EH (cell line): ENCODE results near the gene KNL1.
"Not testable (repeated sequence)": the region's sequence is repeated elsewhere in the genome, so short reads cannot be mapped to it uniquely, and the experiment has no call there.

Experiments used
- DNase-seq: peaks from one replicate; pipeline ENCODE4 v3.0.0-alpha.2; 2015; ENCODE audit warnings: low read depth

Gene KNL1

GRCh38 chr15:40581796-40582195 lies 12.3 kb upstream of the KNL1 start:
- not testable (repeated sequence) for DNase-seq

DNA sequence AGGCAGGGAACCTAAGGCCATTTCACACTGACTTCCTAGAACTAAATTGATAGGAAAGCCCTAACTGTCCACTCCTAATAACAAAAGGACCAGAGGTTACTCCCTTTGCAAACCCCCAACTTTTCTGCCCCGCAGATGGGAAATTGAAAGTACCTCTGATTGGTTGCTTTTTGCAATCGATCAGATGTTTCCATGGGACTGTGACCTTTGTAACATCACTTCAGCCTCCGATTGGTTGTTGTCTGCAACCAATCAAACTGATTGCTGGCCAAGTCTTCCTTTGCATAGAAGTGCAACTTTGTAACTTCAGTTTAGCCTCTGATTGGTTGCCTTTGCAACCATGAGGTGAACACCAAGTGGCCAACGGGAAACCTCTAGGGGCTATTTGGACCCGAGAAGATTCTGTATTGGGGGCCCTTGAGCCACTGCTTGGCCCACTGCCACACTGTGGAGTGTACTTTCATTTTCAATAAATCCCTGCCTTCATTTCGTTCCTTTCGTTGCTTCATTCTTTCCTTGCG lies 11.3 kb upstream of the KNL1 start:
- no peak for DNase-seq

GRCh38 chr15:40584191-40584590 lies 9.9 kb upstream of the KNL1 start:
- DNase-seq = no peak

DNA sequence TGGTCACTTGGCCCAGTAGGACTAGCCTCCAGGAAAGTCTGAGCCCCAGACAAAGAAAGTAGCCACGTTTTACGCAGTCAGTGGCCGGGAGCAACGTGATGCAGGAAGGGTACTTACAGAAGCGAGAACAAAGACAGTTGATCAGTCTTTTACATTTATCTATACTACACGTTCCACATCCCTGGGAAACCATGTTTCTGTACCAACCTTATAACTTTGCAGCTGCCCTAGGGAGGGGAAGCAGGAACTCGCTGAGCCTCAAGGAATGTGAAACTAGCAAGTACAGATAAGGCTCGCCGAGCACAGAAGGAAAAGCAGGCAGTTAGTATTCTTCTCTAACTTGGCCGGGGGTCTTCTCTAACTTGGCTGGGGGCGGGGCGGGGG lies 3.4 kb upstream of the KNL1 start:
- no peak for DNase-seq

GRCh38 chr15:40591389-40591788 lies 2.7 kb upstream of the KNL1 start:
- no peak for DNase-seq

GRCh38 chr15:40593165-40593564 lies 884 bp upstream of the KNL1 start:
- DNase-seq = no peak

GRCh38 chr15:40594429-40594836 lies 384 bp downstream of the KNL1 start:
- peak; percentile 70 for DNase-seq

DNA sequence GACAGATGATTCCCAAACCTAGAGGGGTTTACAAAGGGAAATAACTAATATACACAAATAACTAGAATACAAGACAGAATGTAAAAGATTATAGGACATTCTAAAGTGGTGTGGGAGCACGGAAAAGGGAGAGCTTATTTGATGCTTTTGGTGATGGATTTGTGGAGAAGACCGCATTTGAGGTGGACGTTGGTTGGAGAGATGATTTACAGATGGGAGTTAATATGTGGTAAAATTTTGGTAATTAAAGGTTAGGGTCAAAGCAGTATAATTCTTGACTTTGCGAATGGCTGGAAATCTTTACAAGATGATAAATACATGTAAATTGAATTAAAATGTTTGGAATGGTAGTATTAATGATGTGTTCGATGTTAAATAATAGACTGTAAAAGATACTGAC lies 1.2 kb downstream of the KNL1 start:
- DNase-seq = no peak

GRCh38 chr15:40595773-40596172 lies 1.7 kb downstream of the KNL1 start:
- DNase-seq = no peak

GRCh38 chr15:40597024-40597423 lies 3.0 kb downstream of the KNL1 start:
- DNase-seq = no peak

DNA sequence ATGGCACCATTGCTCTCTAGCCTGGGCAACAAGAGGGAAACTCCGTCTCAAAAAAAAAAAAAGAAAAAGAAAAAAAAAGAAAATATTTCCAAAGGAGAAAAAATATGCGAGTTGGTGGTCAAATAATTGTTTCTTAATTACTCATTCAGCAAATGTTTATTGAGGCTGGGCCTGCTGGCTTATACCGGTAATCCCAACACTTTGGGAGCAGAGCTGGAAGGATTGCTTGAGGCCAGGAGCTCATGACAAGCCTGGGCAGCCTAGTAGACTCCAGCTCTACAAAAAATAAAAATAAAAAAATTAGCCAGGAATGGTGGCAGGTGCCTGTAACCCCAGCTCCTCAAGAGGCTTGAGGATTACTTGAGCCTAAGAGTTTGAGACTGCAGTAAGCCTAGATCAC lies 4.1 kb downstream of the KNL1 start:
- DNase-seq = peak; percentile 43

- no peak for DNase-seq
These were observed 4.6 kb downstream of the KNL1 start for GRCh38 chr15:40598672-40599071.

GRCh38 chr15:40600956-40601355 lies 6.9 kb downstream of the KNL1 start:
- no peak for DNase-seq

GRCh38 chr15:40603935-40604334 lies 9.9 kb downstream of the KNL1 start:
- no peak for DNase-seq

- no peak for DNase-seq
These were observed 19.0 kb downstream of the KNL1 start for GRCh38 chr15:40613080-40613479.

DNA sequence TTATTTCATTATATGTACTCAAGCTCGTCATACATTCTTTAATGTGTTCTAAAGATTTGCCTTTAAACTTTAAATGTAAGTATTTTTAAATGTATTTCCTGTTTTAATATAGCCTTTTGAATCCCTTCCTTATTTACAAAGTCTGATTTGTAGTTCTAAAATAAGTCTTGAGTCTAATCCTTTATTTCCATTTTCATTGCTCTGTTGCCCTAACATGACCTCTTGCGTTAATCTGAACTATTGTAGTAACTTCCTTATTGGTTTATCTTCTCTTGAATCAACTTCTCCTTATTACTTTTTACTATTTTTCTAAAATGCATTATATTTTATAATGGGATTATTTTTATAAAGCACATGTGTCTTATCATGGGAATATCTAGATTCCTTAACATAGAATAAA lies 24.0 kb downstream of the KNL1 start:
- DNase-seq = no peak

- DNase-seq = no peak
These were observed 24.9 kb downstream of the KNL1 start for GRCh38 chr15:40618906-40619305.

GRCh38 chr15:40623361-40623760 lies 29.3 kb downstream of the KNL1 start:
- no peak for DNase-seq

DNA sequence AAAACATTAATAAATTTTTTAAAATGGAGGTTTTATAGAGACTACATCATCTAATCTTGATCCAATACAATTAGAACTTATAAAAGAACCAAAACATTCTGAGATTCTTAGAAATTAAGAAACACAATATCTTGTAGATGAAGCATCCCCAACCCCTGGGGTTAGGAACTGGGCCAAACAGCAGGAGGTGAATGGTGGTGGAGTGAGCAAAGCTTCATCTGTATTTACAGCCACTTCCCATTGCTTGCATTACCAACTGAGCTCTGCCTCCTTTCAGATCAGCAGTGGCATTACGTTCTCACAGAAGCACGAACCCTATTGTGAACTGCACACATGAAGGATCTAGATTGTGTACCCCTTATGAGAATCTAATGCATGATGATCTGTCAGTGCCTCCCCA lies 36.3 kb downstream of the KNL1 start:
- no peak for DNase-seq

- peak; percentile 64 for DNase-seq
These were observed 39.1 kb downstream of the KNL1 start for GRCh38 chr15:40633178-40633577.

DNA sequence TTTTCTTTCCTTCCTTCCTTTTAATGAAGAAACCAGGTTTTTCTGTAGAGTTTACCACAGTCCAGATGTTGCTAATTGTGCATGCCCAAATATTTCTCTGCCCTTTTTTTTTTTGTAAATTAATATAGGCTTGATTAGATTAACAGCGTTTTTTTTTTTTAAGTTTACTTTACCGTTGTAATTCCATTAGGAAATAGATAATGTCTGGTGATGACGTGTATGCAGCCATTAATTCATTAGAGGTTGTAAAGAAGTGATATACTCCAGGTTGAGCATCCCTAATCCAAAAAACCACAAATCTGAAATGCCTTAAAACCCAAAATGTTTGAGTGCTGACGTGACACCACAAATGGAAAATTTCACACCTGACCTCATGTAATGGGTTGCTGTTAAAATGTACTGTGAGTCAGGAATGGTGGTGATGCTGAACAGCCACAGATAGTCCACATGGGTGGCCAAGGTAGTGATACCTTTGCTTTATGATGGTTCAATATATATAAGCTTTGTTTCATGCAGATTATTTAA lies 43.2 kb downstream of the KNL1 start:
- DNase-seq = no peak

DNA sequence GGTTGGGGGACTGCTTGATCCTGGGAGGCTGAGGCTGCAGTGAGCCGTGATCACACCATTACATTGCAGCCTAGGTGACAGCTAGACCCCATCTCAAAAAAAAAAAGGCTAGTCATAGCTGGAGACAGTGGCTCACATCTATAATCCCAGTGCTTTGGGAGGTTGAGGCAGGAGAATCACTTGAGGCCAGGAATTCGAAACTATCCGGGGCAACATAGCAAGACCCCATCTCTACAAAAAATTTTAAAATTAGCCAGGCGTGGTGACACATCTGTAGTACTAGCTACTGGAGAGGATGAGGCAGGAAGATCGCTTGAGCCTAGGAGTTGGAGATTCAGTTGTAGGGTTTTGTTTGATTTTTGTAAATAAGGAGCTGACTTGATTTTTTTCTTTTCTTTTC lies 45.6 kb downstream of the KNL1 start:
- DNase-seq = no peak

- DNase-seq = no peak
These were observed 53.5 kb downstream of the KNL1 start for GRCh38 chr15:40647523-40647922.

DNA sequence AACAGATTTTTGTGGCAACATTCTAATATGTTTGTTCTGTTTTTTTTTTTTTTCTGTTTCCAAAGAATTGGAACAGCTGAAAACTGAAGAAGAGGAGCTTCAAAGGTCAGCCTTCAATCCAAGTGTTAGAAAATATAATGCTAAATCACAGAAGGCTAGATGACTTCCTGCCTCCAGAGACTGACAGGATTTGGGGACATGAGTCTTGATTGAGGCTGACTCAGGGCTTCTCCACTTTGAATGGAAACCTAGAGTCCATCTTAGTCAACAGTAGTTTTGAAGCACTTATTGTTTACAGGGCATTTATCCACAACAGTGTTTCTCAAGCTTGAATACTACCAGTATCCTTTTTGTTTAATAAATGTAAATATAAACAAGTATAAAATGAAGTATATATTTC lies 56.4 kb downstream of the KNL1 start:
- no peak for DNase-seq

- DNase-seq = no peak
These were observed 66.6 kb downstream of the KNL1 start for GRCh38 chr15:40660686-40661085.
